H9 (cell line): ENCODE measurements around the gene APCDD1. TPM values are rescaled to one million over a fixed set of nuclear protein-coding genes. Genes with fewer than 3 reads are reported as not detected.

Experiments
- DNase-seq: peaks from one replicate; pipeline ENCODE4 v3.0.0-alpha.2; 2017
- H2AFZ ChIP-seq: one replicate; pipeline ENCODE4 v1.6.1; 2013; ENCODE audit warnings: mild to moderate bottlenecking, low read length, control low read depth, moderate library complexity
- H2AK5ac ChIP-seq: 2 replicates; pipeline ENCODE4 v1.6.1; 2013; ENCODE audit warnings: low read length, control low read depth, mixed read lengths; ENCODE audit not compliant: insufficient read length
- H2BK120ac ChIP-seq: one replicate; pipeline ENCODE4 v1.6.1; 2013; ENCODE audit warnings: low read depth, mild to moderate bottlenecking, low read length, control low read depth, inconsistent platforms; ENCODE audit not compliant: poor library complexity, severe bottlenecking
- H2BK12ac ChIP-seq: 2 replicates; pipeline ENCODE4 v1.6.1; 2013; ENCODE audit warnings: low read length, control low read depth, mixed read lengths, low read depth; ENCODE audit not compliant: insufficient read length
- H2BK15ac ChIP-seq: 2 replicates; pipeline ENCODE4 v1.6.1; 2013; ENCODE audit warnings: low read depth, low read length, control low read depth
- H2BK20ac ChIP-seq: one replicate; pipeline ENCODE4 v1.6.1; 2013; ENCODE audit warnings: low read depth, mild to moderate bottlenecking, low read length, control low read depth, inconsistent platforms; ENCODE audit not compliant: poor library complexity, severe bottlenecking
- H2BK5ac ChIP-seq: 2 replicates; pipeline ENCODE4 v1.6.1; 2013; ENCODE audit warnings: low read length, control low read depth, mixed read lengths; ENCODE audit not compliant: insufficient read length
- H3K14ac ChIP-seq: 2 replicates; pipeline ENCODE4 v1.6.1; 2013; ENCODE audit warnings: low read length, control low read depth; ENCODE audit not compliant: insufficient read depth
- H3K18ac ChIP-seq: 2 replicates; pipeline ENCODE4 v1.6.1; 2013; ENCODE audit warnings: low read depth, mild to moderate bottlenecking, mixed read lengths, low read length, control low read depth; ENCODE audit not compliant: insufficient read length
- H3K23ac ChIP-seq: 2 replicates; pipeline ENCODE4 v1.6.1; 2013; ENCODE audit warnings: low read length, control low read depth, mixed read lengths, low read depth; ENCODE audit not compliant: insufficient read length
- H3K23me2 ChIP-seq: 2 replicates; pipeline ENCODE4 v1.6.1; 2013; ENCODE audit warnings: low read depth, mild to moderate bottlenecking, mixed read lengths, low read length, control low read depth; ENCODE audit not compliant: insufficient read length, poor library complexity, severe bottlenecking
- H3K27ac ChIP-seq: 2 replicates; pipeline ENCODE4 v1.5.1; 2013; ENCODE audit warnings: low read length, control low read depth, mixed read lengths, low read depth; ENCODE audit not compliant: insufficient read length
- H3K27me3 ChIP-seq: 2 replicates; pipeline ENCODE4 v1.6.1; 2013; ENCODE audit warnings: low read length, control low read depth, inconsistent platforms; ENCODE audit not compliant: insufficient read depth
- H3K4ac ChIP-seq: 2 replicates; pipeline ENCODE4 v1.6.1; 2013; ENCODE audit warnings: low read depth, mild to moderate bottlenecking, control low read depth, inconsistent platforms, low read length, moderate library complexity
- H3K4me1 ChIP-seq: 2 replicates; pipeline ENCODE4 v1.6.1; 2013; ENCODE audit warnings: low read length, control low read depth, inconsistent platforms; ENCODE audit not compliant: insufficient read depth
- H3K4me2 ChIP-seq: 2 replicates; pipeline ENCODE4 v1.6.1; 2013; ENCODE audit warnings: low read length, control low read depth, mixed read lengths; ENCODE audit not compliant: insufficient read length, insufficient read depth
- H3K56ac ChIP-seq: 2 replicates; pipeline ENCODE4 v1.6.1; 2013; ENCODE audit warnings: low read depth, mild to moderate bottlenecking, mixed read lengths, low read length, control low read depth; ENCODE audit not compliant: insufficient read length
- H3K79me1 ChIP-seq: 2 replicates; pipeline ENCODE4 v1.6.1; 2013; ENCODE audit warnings: low read depth, mild to moderate bottlenecking, moderate library complexity, low read length, control low read depth, inconsistent platforms; ENCODE audit not compliant: insufficient read depth, poor library complexity, severe bottlenecking
- H3K79me2 ChIP-seq: 2 replicates; pipeline ENCODE4 v1.6.1; 2013; ENCODE audit warnings: low read length, control low read depth, inconsistent platforms; ENCODE audit not compliant: insufficient read depth
- H3K9ac ChIP-seq: 2 replicates; pipeline ENCODE4 v1.6.1; 2013; ENCODE audit warnings: low read length, control low read depth, mixed read lengths; ENCODE audit not compliant: insufficient read length; ENCODE audit errors: extremely low read depth
- H3K9me3 ChIP-seq: one replicate; pipeline ENCODE4 v1.6.1; 2013; ENCODE audit warnings: low read depth, low read length, inconsistent platforms; ENCODE audit not compliant: control insufficient read depth
- H3T11ph ChIP-seq: one replicate; pipeline ENCODE4 v1.6.1; 2013; ENCODE audit warnings: mild to moderate bottlenecking, low read length, control low read depth, inconsistent platforms
- H4K20me1 ChIP-seq: one replicate; pipeline ENCODE4 v1.6.1; 2013; ENCODE audit not compliant: control insufficient read depth, insufficient read length, insufficient read depth
- H4K5ac ChIP-seq: 2 replicates; pipeline ENCODE4 v1.6.1; 2013; ENCODE audit warnings: low read depth, mild to moderate bottlenecking, mixed read lengths, low read length, control low read depth; ENCODE audit not compliant: insufficient read length
- H4K8ac ChIP-seq: replicated peaks from 2 replicates; pipeline ENCODE4 v1.6.1; 2013; ENCODE audit warnings: low read length, control low read depth, mixed read lengths, low read depth; ENCODE audit not compliant: insufficient read length
- H4K91ac ChIP-seq: 2 replicates; pipeline ENCODE4 v1.6.1; 2013; ENCODE audit warnings: low read depth, mild to moderate bottlenecking, moderate library complexity, mixed read lengths, low read length, control low read depth; ENCODE audit not compliant: insufficient read length
- H3K27ac Mint-ChIP-seq, 3 experiments: 2 replicates in 2 of 3; 3 replicates in 1 of 3; pipeline ENCODE4 v1.8.0; 2020 to 2021; ENCODE audit warnings: mixed read lengths in 3 of 3, mild to moderate bottlenecking in 1 of 3, moderate library complexity in 1 of 3
- H3K27me3 Mint-ChIP-seq: 2 replicates; pipeline ENCODE4 v1.8.0; 2021; ENCODE audit warnings: low read depth, mild to moderate bottlenecking, moderate library complexity, mixed read lengths
- H3K36me3 Mint-ChIP-seq, 3 experiments: 2 replicates in 2 of 3; 3 replicates in 1 of 3; pipeline ENCODE4 v1.8.0; 2020 to 2021; ENCODE audit warnings: low read depth in 3 of 3, mixed read lengths in 3 of 3; ENCODE audit not compliant: insufficient read depth in 1 of 3
- H3K4me1 Mint-ChIP-seq, 2 experiments: 2 replicates each; pipeline ENCODE4 v1.8.0; 2020; ENCODE audit warnings: mixed read lengths in 2 of 2
- H3K4me3 Mint-ChIP-seq, 2 experiments: 2 replicates in 1 of 2; 3 replicates in 1 of 2; pipeline ENCODE4 v1.8.0; 2020 to 2021; ENCODE audit warnings: mild to moderate bottlenecking in 2 of 2, mixed read lengths in 2 of 2, moderate library complexity in 1 of 2
- H3K9me3 Mint-ChIP-seq, 2 experiments: 2 replicates in 1 of 2; 3 replicates in 1 of 2; pipeline ENCODE4 v1.8.0; 2020; ENCODE audit warnings: mild to moderate bottlenecking in 2 of 2, mixed read lengths in 2 of 2, moderate library complexity in 1 of 2
- CTCF ChIP-seq: fragments of 200-600 bp; sonication (generic); conservative IDR thresholded peaks from 3 replicates; pipeline ENCODE4 v1.8.0; 2021; ENCODE audit warnings: antibody characterized with exemption, mild to moderate bottlenecking
- WGBS: extraction: QIAGEN DNeasy Blood & Tissue Kit; methylation state at CpG from one replicate; pipeline ENCODE4 v1.1.7; 2013; ENCODE audit warnings: missing lambda C conversion rate, low lambda C conversion rate, mixed read lengths; ENCODE audit not compliant: insufficient read length; ENCODE audit errors: extremely low coverage; 5-methylcytosine and 5-hydroxymethylcytosine counted together
- total RNA-seq: library from RNA; stranded (reverse); gene quantifications from 2 replicates; pipeline ENCODE4 v1.2.1, GENCODE V29; 2021

Gene APCDD1
- total RNA-seq, 1 experiment from 2014 or later, result 1.8 TPM

GRCh38 chr18:10471574-10471973 is 17.1 kb downstream of the APCDD1 start:
- no peak overlapping the region for H2BK12ac ChIP-seq
- Mint-ChIP-seq H3K36me3 (peaks cover 0 to 18% (median 8%) of the 10 kb centered on the region in 3 experiments; a peak in 4 of 7 replicates), H3K27me3 (peaks cover 44% of the 10 kb centered on the region), H3K4me1 (peaks cover 16 to 27% of the 10 kb centered on the region in 2 experiments), H3K9me3 (no peaks in the 10 kb centered on the region), H3K4me3 (no peak overlapping the region), H3K27ac (no peak overlapping the region)
- no peak for TF ChIP-seq CTCF
- WGBS, result no CpG with 5 or more reads among the region's 22 CpGs
- no peaks in the 10 kb centered on the region for H3K9me3 ChIP-seq
- no peak overlapping the region for H3K9ac ChIP-seq
- no peaks in the 10 kb centered on the region for H3K79me2 ChIP-seq
- no peak overlapping the region for H3K18ac ChIP-seq
- H3K4me2 ChIP-seq, result no peak overlapping the region
- no peak overlapping the region for H2AFZ ChIP-seq
- H3K4me1 ChIP-seq, result 0 out of 2 replicates have a peak, but pooled peaks cover 2% of the 10 kb centered on the region
- H4K91ac ChIP-seq, result no peak overlapping the region
- H2BK120ac ChIP-seq, result no peak overlapping the region
- no peak overlapping the region for H3T11ph ChIP-seq
- H2BK5ac ChIP-seq, result no peak overlapping the region
- peaks cover 12% of the 10 kb centered on the region; the same call in 1 of the 2 replicates for H3K27me3 ChIP-seq
- H3K27ac ChIP-seq, result no peak overlapping the region
- no peak overlapping the region for H3K14ac ChIP-seq
- no peak overlapping the region for H3K23ac ChIP-seq
- H3K4ac ChIP-seq, result no peak overlapping the region
- H4K20me1 ChIP-seq, result no peaks in the 10 kb centered on the region
- H2BK20ac ChIP-seq, result no peak overlapping the region
- no peak overlapping the region for H2AK5ac ChIP-seq
- H2BK15ac ChIP-seq, result no peak overlapping the region
- no peaks in the 10 kb centered on the region for H3K79me1 ChIP-seq
- no peak overlapping the region for H4K8ac ChIP-seq
- no peak for DNase-seq
- H3K23me2 ChIP-seq, result no peaks in the 10 kb centered on the region
- H3K56ac ChIP-seq, result no peak overlapping the region
- H4K5ac ChIP-seq, result no peak overlapping the region
